GM12892 (cell line): Measurements from ENCODE around the gene PMEPA1.

Experiments
- POLR2A ChIP-seq: IDR thresholded peaks from 2 replicates; pipeline ENCODE4 v1.6.1; 2011; ENCODE audit warnings: low read depth, low read length, control low read depth
- POLR2AphosphoS5 ChIP-seq: IDR thresholded peaks from 2 replicates; pipeline ENCODE4 v1.6.1; 2011; ENCODE audit warnings: low read depth, low read length, control low read depth
- TAF1 ChIP-seq: IDR thresholded peaks from 2 replicates; pipeline ENCODE4 v1.6.1; 2011; ENCODE audit warnings: low read depth, mild to moderate bottlenecking, control low read depth, low read length, borderline replicate concordance

GRCh38 chr20:57624124-57624523 lies 85.7 kb downstream of the PMEPA1 start:
- TF ChIP-seq POLR2A (no peak), POLR2AphosphoS5 (no peak), TAF1 (no peak)
